Bone marrow (tissue), 2 donors: ENCODE data around the gene LRRC45.
"Not testable (repeated sequence)": the region's sequence is repeated elsewhere in the genome, so short reads cannot be mapped to it uniquely, and the experiment has no call there.

Experiments used
- DNase-seq, 2 donors: peaks; one replicate each; lab custom pipeline; 2025; lab: John Stamatoyannopoulos, UW

The LRRC45 gene

GRCh38 chr17:82035488-82035887 is 12.4 kb downstream of the LRRC45 start:
- no peak for DNase-seq

- no peak for DNase-seq
Measured at GRCh38 chr17:82035956-82036633, 13.0 kb downstream of the LRRC45 start.

- no peak for DNase-seq
Measured at GRCh38 chr17:82036634-82037091, 13.6 kb downstream of the LRRC45 start.

GRCh38 chr17:82037092-82037888 is 14.2 kb downstream of the LRRC45 start, which contains the start of gene DCXR:
Gene DCXR, minus strand, starts transcription at chr17:82037697. Its CDS starts 15 bp downstream, at chr17:82037682.
- DNase-seq: peak; percentile 91 to 97

- DNase-seq: no peak
Measured at GRCh38 chr17:82037889-82038195, 14.7 kb downstream of the LRRC45 start.

- not testable (repeated sequence) for DNase-seq
Measured at GRCh38 chr17:82038796-82039409, 15.8 kb downstream of the LRRC45 start.

- no peak for DNase-seq
Measured at GRCh38 chr17:82039695-82040299, 16.7 kb downstream of the LRRC45 start.

GRCh38 chr17:82041144-82041814 is 18.2 kb downstream of the LRRC45 start:
- DNase-seq: no peak

- no peak for DNase-seq
Measured at GRCh38 chr17:82042649-82043048, 19.5 kb downstream of the LRRC45 start.

- no peak for DNase-seq
Measured at GRCh38 chr17:82043507-82043906, 20.4 kb downstream of the LRRC45 start.

GRCh38 chr17:82045936-82046484 is 22.9 kb downstream of the LRRC45 start:
- no peak for DNase-seq

- DNase-seq: no peak
Measured at GRCh38 chr17:82046903-82047302, 23.8 kb downstream of the LRRC45 start.

GRCh38 chr17:82047379-82047778 is 24.3 kb downstream of the LRRC45 start:
- DNase-seq: no peak

GRCh38 chr17:82047914-82048570 is 24.9 kb downstream of the LRRC45 start:
- no peak for DNase-seq

- DNase-seq: no peak
Measured at GRCh38 chr17:82048571-82048971, 25.5 kb downstream of the LRRC45 start.

GRCh38 chr17:82049106-82049505 is 26.0 kb downstream of the LRRC45 start:
- no peak for DNase-seq

- no peak for DNase-seq
Measured at GRCh38 chr17:82049521-82049971, 26.4 kb downstream of the LRRC45 start.

GRCh38 chr17:82050152-82050760 is 27.2 kb downstream of the LRRC45 start:
- no peak for DNase-seq

GRCh38 chr17:82050761-82051641 is 27.9 kb downstream of the LRRC45 start:
- no peak for DNase-seq
